ENCODE results near the gene CABLES1.

Gene CABLES1

GRCh38 chr18:23142251-23142929 is 7.1 kb downstream of the CABLES1 start:
- Histone ChIP-seq H3K4me3 (no peak overlapping the region), H3K27ac (no peak overlapping the region), H3K9ac (ENCODE audit: insufficient read length) (no peak overlapping the region), H3K9me3 (ENCODE audit: low read depth, low read length) (no peaks in the 10 kb centered on the region), H3K36me3 (ENCODE audit: insufficient read depth, low read length) (no peaks in the 10 kb centered on the region)
- DNase-seq (ENCODE audit: low read depth, low spot score), result no peak
- TF ChIP-seq EZH2 (IDR thresholded peaks at IDR 0.05), result no peak
- TF ChIP-seq POLR2AphosphoS5 (IDR thresholded peaks at IDR 0.05; ENCODE audit: borderline replicate concordance, low read depth, low read length), result no peak
- no peak for TF ChIP-seq FOXP2 (optimal IDR thresholded peaks at IDR 0.05; ENCODE audit: control extremely low read depth, extremely low read length, insufficient read depth)

- no peak for DNase-seq (ENCODE audit: low read depth, low spot score)
- H3K9ac ChIP-seq (ENCODE audit: insufficient read length), result peak overlapping the region; percentile 46
- no peak for TF ChIP-seq POLR2AphosphoS5 (IDR thresholded peaks at IDR 0.05; ENCODE audit: borderline replicate concordance, low read depth, low read length)
- TF ChIP-seq EZH2 (IDR thresholded peaks at IDR 0.05), result no peak
- TF ChIP-seq FOXP2 (optimal IDR thresholded peaks at IDR 0.05; ENCODE audit: control extremely low read depth, extremely low read length, insufficient read depth), result no peak
- H3K9me3 ChIP-seq (ENCODE audit: low read depth, low read length), result no peaks in the 10 kb centered on the region
- no peaks in the 10 kb centered on the region for H3K36me3 ChIP-seq (ENCODE audit: insufficient read depth, low read length)
- H3K27ac ChIP-seq, result peak overlapping the region; percentile 69; the same call in 1 of the 2 replicates
- no peak overlapping the region; the same call in 1 of the 2 replicates for H3K4me3 ChIP-seq
These were observed 7.9 kb downstream of the CABLES1 start for GRCh38 chr18:23143016-23143814.

- H3K27ac ChIP-seq, result peak overlapping the region; percentile 69
These were observed 8.6 kb downstream of the CABLES1 start for GRCh38 chr18:23143815-23144261.

GRCh38 chr18:23144640-23145039 is 9.4 kb downstream of the CABLES1 start:
- Histone ChIP-seq H3K4me3 (no peak overlapping the region), H3K9ac (ENCODE audit: insufficient read length) (no peak overlapping the region), H3K9me3 (ENCODE audit: low read depth, low read length) (no peaks in the 10 kb centered on the region), H3K36me3 (ENCODE audit: insufficient read depth, low read length) (no peaks in the 10 kb centered on the region), H3K27ac (no peak overlapping the region)
- DNase-seq (ENCODE audit: low read depth, low spot score), result no peak
- TF ChIP-seq EZH2 (IDR thresholded peaks at IDR 0.05) (no peak), FOXP2 (optimal IDR thresholded peaks at IDR 0.05; ENCODE audit: control extremely low read depth, extremely low read length, insufficient read depth) (no peak), POLR2AphosphoS5 (IDR thresholded peaks at IDR 0.05; ENCODE audit: borderline replicate concordance, low read depth, low read length) (no peak)

More at GRCh38 chr18:23143815-23144261, 8.6 kb downstream of the CABLES1 start:
- H3K9me3 ChIP-seq (ENCODE audit: low read depth, low read length), result no peaks in the 10 kb centered on the region
- no peaks in the 10 kb centered on the region for H3K36me3 ChIP-seq (ENCODE audit: insufficient read depth, low read length)
- H3K9ac ChIP-seq (ENCODE audit: insufficient read length), result peak overlapping the region; percentile 46
- DNase-seq (ENCODE audit: low read depth, low spot score), result no peak
- peak overlapping the region; percentile 42 for H3K4me3 ChIP-seq
- TF ChIP-seq POLR2AphosphoS5 (IDR thresholded peaks at IDR 0.05; ENCODE audit: borderline replicate concordance, low read depth, low read length) (no peak), FOXP2 (optimal IDR thresholded peaks at IDR 0.05; ENCODE audit: control extremely low read depth, extremely low read length, insufficient read depth) (no peak), EZH2 (IDR thresholded peaks at IDR 0.05) (no peak)

- no peak overlapping the region for H3K9ac ChIP-seq (ENCODE audit: insufficient read length)
- no peaks in the 10 kb centered on the region for H3K36me3 ChIP-seq (ENCODE audit: insufficient read depth, low read length)
- TF ChIP-seq EZH2 (IDR thresholded peaks at IDR 0.05), result no peak
- DNase-seq (ENCODE audit: low read depth, low spot score), result no peak
- H3K9me3 ChIP-seq (ENCODE audit: low read depth, low read length), result no peaks in the 10 kb centered on the region
- H3K4me3 ChIP-seq, result no peak overlapping the region
- peak overlapping the region; percentile 9; the same call in 1 of the 2 replicates for H3K27ac ChIP-seq
These were observed 10.3 kb downstream of the CABLES1 start for GRCh38 chr18:23145621-23146020.

GRCh38 chr18:23146861-23147469 is 11.7 kb downstream of the CABLES1 start:
- Histone ChIP-seq H3K9ac (ENCODE audit: insufficient read length) (no peak overlapping the region), H3K9me3 (ENCODE audit: low read depth, low read length) (no peaks in the 10 kb centered on the region), H3K36me3 (ENCODE audit: insufficient read depth, low read length) (no peaks in the 10 kb centered on the region), H3K27ac (no peak overlapping the region), H3K4me3 (no peak overlapping the region)
- TF ChIP-seq FOXP2 (optimal IDR thresholded peaks at IDR 0.05; ENCODE audit: control extremely low read depth, extremely low read length, insufficient read depth) (no peak), EZH2 (IDR thresholded peaks at IDR 0.05) (no peak)
- no peak for DNase-seq (ENCODE audit: low read depth, low spot score)

GRCh38 chr18:23148382-23148781 is 13.1 kb downstream of the CABLES1 start:
- Histone ChIP-seq H3K27ac (no peak overlapping the region), H3K4me3 (no peak overlapping the region), H3K9me3 (ENCODE audit: low read depth, low read length) (no peaks in the 10 kb centered on the region), H3K36me3 (ENCODE audit: insufficient read depth, low read length) (no peaks in the 10 kb centered on the region), H3K9ac (ENCODE audit: insufficient read length) (no peak overlapping the region)
- TF ChIP-seq POLR2AphosphoS5 (IDR thresholded peaks at IDR 0.05; ENCODE audit: borderline replicate concordance, low read depth, low read length) (no peak), EZH2 (IDR thresholded peaks at IDR 0.05) (no peak), FOXP2 (optimal IDR thresholded peaks at IDR 0.05; ENCODE audit: control extremely low read depth, extremely low read length, insufficient read depth) (no peak)
- no peak for DNase-seq (ENCODE audit: low read depth, low spot score)

- DNase-seq (ENCODE audit: low read depth, low spot score), result no peak
- Histone ChIP-seq H3K27ac (no peak overlapping the region), H3K36me3 (ENCODE audit: insufficient read depth, low read length) (no peaks in the 10 kb centered on the region), H3K4me3 (no peak overlapping the region), H3K9me3 (ENCODE audit: low read depth, low read length) (no peaks in the 10 kb centered on the region), H3K9ac (ENCODE audit: insufficient read length) (no peak overlapping the region)
- TF ChIP-seq EZH2 (IDR thresholded peaks at IDR 0.05) (no peak), POLR2AphosphoS5 (IDR thresholded peaks at IDR 0.05; ENCODE audit: borderline replicate concordance, low read depth, low read length) (no peak), FOXP2 (optimal IDR thresholded peaks at IDR 0.05; ENCODE audit: control extremely low read depth, extremely low read length, insufficient read depth) (no peak)
These were observed 14.3 kb downstream of the CABLES1 start for GRCh38 chr18:23149570-23149969.

All from SK-N-MC (cell line).